Liver (tissue), 3 donors: ENCODE data around the gene PLGLB1.
"Not testable (repeated sequence)": the region's sequence is repeated elsewhere in the genome, so short reads cannot be mapped to it uniquely, and the experiment has no call there.

Experiments used
- ATF3 ChIP-seq: IDR thresholded peaks from 2 replicates; pipeline ENCODE4 v1.6.1; 2016; ENCODE audit warnings: antibody characterized with exemption
- CTCF ChIP-seq: fragments of 150-350 bp; IDR thresholded peaks from 2 replicates; pipeline ENCODE4 v1.5.1; 2017; ENCODE audit warnings: improper control_type of control experiment, low read depth, low read length; ENCODE audit not compliant: missing input control
- GABPA ChIP-seq, 2 donors: IDR thresholded peaks in 1 of 2; conservative IDR thresholded peaks in 1 of 2; 2 replicates each; pipeline ENCODE4 v1.6.1; 2016; ENCODE audit warnings: antibody characterized with exemption in 2 of 2, mild to moderate bottlenecking in 1 of 2, moderate library complexity in 1 of 2
- MAX ChIP-seq: IDR thresholded peaks from 2 replicates; pipeline ENCODE4 v1.6.1; 2016; ENCODE audit warnings: antibody characterized with exemption
- RAD21 ChIP-seq, 2 donors: IDR thresholded peaks; 2 replicates each; pipeline ENCODE4 v1.6.1; 2016; ENCODE audit warnings: antibody characterized with exemption in 2 of 2, mild to moderate bottlenecking in 2 of 2
- REST ChIP-seq: IDR thresholded peaks from 2 replicates; pipeline ENCODE4 v1.6.1; 2016; ENCODE audit warnings: antibody characterized with exemption, mild to moderate bottlenecking
- SP1 ChIP-seq: IDR thresholded peaks from 2 replicates; pipeline ENCODE4 v1.6.1; 2018; ENCODE audit warnings: antibody characterized with exemption, mild to moderate bottlenecking
- donor health status: healthy.
- donor health status: healthy.

GRCh38 chr2:87014489-87015169 is 7.0 kb downstream of the PLGLB1 start:
- not testable (repeated sequence) for TF ChIP-seq REST; CTCF; ATF3; RAD21 (IDR thresholded peaks at IDR 0.05); MAX; GABPA (IDR thresholded peaks at IDR 0.05 in 1 of 2, conservative IDR thresholded peaks at IDR 0.05 in 1 of 2)
- TF ChIP-seq SP1, result peak; percentile 24
